Ishikawa (cell line): Measurements from ENCODE around the gene SNRNP25.

ENCODE experiments used
- CEBPB ChIP-seq: IDR thresholded peaks from 2 replicates; pipeline ENCODE4 v1.6.1; 2012
- CREB1 ChIP-seq: IDR thresholded peaks from 2 replicates; pipeline ENCODE4 v1.6.1; 2012; ENCODE audit warnings: low read depth
- EGR1 ChIP-seq: IDR thresholded peaks from 2 replicates; pipeline ENCODE4 v1.6.1; 2012
- EP300 ChIP-seq: IDR thresholded peaks from 2 replicates; pipeline ENCODE4 v1.6.1; 2012; ENCODE audit warnings: borderline replicate concordance
- FOXM1 ChIP-seq: IDR thresholded peaks from 2 replicates; pipeline ENCODE4 v1.6.1; 2012; ENCODE audit warnings: low read depth, borderline replicate concordance
- NFIC ChIP-seq: IDR thresholded peaks from 2 replicates; pipeline ENCODE4 v1.6.1; 2012
- RAD21 ChIP-seq: IDR thresholded peaks from 2 replicates; pipeline ENCODE4 v1.6.1; 2012; ENCODE audit warnings: low read depth
- TAF1 ChIP-seq: IDR thresholded peaks from 2 replicates; pipeline ENCODE4 v1.6.1; 2012; ENCODE audit warnings: low read depth, mild to moderate bottlenecking
- TCF12 ChIP-seq: IDR thresholded peaks from 2 replicates; pipeline ENCODE4 v1.6.1; 2012; ENCODE audit warnings: low read depth
- TEAD4 ChIP-seq: IDR thresholded peaks from 2 replicates; pipeline ENCODE4 v1.6.1; 2012
- YY1 ChIP-seq: IDR thresholded peaks from 2 replicates; pipeline ENCODE4 v1.6.1; 2012; ENCODE audit warnings: low read depth
- ZBTB7A ChIP-seq: IDR thresholded peaks from 2 replicates; pipeline ENCODE4 v1.6.1; 2012; ENCODE audit warnings: low read depth
- TF ChIP-seq, protein P1 (sequence below): IDR thresholded peaks from 2 replicates; pipeline ENCODE4 v1.6.1; 2012
- TF ChIP-seq, protein P2 (sequence below): IDR thresholded peaks from 2 replicates; pipeline ENCODE4 v1.6.1; 2012
- TF ChIP-seq, protein P3 (sequence below): IDR thresholded peaks from 2 replicates; pipeline ENCODE4 v1.6.1; 2012; ENCODE audit warnings: low read depth, mild to moderate bottlenecking

SNRNP25 gene

DNA sequence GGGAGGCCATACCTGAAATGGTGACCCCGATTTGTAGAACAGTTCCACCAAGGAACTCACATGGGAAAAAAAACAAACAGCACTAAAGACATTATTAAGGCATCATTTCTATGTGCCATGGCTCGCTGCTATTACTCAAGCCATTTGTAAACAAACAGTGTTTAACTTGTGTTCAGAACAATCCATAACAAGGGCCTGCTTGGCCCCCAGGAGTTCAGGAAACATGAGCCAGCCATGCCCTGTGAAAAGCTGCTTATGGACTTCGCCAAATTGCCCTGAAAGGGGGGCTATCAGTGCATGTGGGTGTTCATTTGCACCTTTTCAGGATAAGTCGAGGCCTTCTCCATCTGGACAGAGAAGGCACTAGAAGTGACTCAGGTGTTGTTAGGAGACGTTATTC is 8.2 kb upstream of the SNRNP25 start:
- TF ChIP-seq TCF12 (no peak), ZBTB7A (no peak), CEBPB (no peak), RAD21 (no peak), YY1 (no peak), EGR1 (no peak), CREB1 (no peak), NFIC (no peak), EP300 (no peak), TAF1 (no peak), TEAD4 (no peak), FOXM1 (no peak)
- TF ChIP-seq, protein P1, sequence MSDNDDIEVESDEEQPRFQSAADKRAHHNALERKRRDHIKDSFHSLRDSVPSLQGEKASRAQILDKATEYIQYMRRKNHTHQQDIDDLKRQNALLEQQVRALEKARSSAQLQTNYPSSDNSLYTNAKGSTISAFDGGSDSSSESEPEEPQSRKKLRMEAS, result no peak
- TF ChIP-seq, protein P2, sequence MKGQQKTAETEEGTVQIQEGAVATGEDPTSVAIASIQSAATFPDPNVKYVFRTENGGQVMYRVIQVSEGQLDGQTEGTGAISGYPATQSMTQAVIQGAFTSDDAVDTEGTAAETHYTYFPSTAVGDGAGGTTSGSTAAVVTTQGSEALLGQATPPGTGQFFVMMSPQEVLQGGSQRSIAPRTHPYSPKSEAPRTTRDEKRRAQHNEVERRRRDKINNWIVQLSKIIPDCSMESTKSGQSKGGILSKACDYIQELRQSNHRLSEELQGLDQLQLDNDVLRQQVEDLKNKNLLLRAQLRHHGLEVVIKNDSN, result no peak
- TF ChIP-seq, protein P3, sequence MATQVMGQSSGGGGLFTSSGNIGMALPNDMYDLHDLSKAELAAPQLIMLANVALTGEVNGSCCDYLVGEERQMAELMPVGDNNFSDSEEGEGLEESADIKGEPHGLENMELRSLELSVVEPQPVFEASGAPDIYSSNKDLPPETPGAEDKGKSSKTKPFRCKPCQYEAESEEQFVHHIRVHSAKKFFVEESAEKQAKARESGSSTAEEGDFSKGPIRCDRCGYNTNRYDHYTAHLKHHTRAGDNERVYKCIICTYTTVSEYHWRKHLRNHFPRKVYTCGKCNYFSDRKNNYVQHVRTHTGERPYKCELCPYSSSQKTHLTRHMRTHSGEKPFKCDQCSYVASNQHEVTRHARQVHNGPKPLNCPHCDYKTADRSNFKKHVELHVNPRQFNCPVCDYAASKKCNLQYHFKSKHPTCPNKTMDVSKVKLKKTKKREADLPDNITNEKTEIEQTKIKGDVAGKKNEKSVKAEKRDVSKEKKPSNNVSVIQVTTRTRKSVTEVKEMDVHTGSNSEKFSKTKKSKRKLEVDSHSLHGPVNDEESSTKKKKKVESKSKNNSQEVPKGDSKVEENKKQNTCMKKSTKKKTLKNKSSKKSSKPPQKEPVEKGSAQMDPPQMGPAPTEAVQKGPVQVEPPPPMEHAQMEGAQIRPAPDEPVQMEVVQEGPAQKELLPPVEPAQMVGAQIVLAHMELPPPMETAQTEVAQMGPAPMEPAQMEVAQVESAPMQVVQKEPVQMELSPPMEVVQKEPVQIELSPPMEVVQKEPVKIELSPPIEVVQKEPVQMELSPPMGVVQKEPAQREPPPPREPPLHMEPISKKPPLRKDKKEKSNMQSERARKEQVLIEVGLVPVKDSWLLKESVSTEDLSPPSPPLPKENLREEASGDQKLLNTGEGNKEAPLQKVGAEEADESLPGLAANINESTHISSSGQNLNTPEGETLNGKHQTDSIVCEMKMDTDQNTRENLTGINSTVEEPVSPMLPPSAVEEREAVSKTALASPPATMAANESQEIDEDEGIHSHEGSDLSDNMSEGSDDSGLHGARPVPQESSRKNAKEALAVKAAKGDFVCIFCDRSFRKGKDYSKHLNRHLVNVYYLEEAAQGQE, result no peak

GRCh38 chr16:47234-47633 is 6.4 kb upstream of the SNRNP25 start:
- TF ChIP-seq NFIC (no peak), FOXM1 (no peak), TEAD4 (no peak), CEBPB (no peak), CREB1 (no peak), EP300 (no peak), EGR1 (no peak), RAD21 (no peak), ZBTB7A (no peak), TCF12 (no peak), TAF1 (no peak), YY1 (no peak)
- TF ChIP-seq, protein P2, result no peak
- TF ChIP-seq, protein P1, result no peak
- TF ChIP-seq, protein P3, result no peak

- no peak for TF ChIP-seq FOXM1
- no peak for TF ChIP-seq NFIC
- TF ChIP-seq, protein P2, result no peak
- no peak for TF ChIP-seq TEAD4
- no peak for TF ChIP-seq TCF12
- TF ChIP-seq CEBPB, result no peak
- TF ChIP-seq, protein P3, result no peak
- no peak for TF ChIP-seq EGR1
- no peak for TF ChIP-seq CREB1
- no peak for TF ChIP-seq EP300
- TF ChIP-seq TAF1, result no peak
- TF ChIP-seq YY1, result no peak
- TF ChIP-seq ZBTB7A, result no peak
- TF ChIP-seq, protein P1, result no peak
- no peak for TF ChIP-seq RAD21
These were observed 2.6 kb upstream of the SNRNP25 start for GRCh38 chr16:50769-51591.

- TF ChIP-seq TAF1 (no peak), RAD21 (no peak)
These were observed 581 bp downstream of the SNRNP25 start for GRCh38 chr16:54237-54581.
